ENCODE data around the gene ADAMTS2. TPM values are rescaled to one million over a fixed set of nuclear protein-coding genes. Genes with fewer than 3 reads are reported as not detected.

The ADAMTS2 gene
- total RNA-seq, 1 donor from 2014 or later, result 7.7 TPM

GRCh38 chr5:179235416-179236400, 109.6 kb downstream of the ADAMTS2 start:
- H3K9me3 Mint-ChIP-seq, result peaks cover 7% of the 10 kb centered on the region
- H3K36me3 Mint-ChIP-seq, result no peaks in the 10 kb centered on the region
- no peak overlapping the region for H3K27ac Mint-ChIP-seq
- DNase-seq (ENCODE audit: extremely low spot score, unreplicated experiment), result peak; percentile 53
- TF ChIP-seq CTCF (conservative IDR thresholded peaks at IDR 0.05), result no peak
- no peaks in the 10 kb centered on the region for H3K4me1 Mint-ChIP-seq (ENCODE audit: unreplicated experiment)
- no peak overlapping the region for H3K4me3 Mint-ChIP-seq
- no peaks in the 10 kb centered on the region for H3K27me3 Mint-ChIP-seq

GRCh38 chr5:179234563-179235135, 110.6 kb downstream of the ADAMTS2 start:
- H3K36me3 Mint-ChIP-seq, result no peaks in the 10 kb centered on the region
- no peak overlapping the region for H3K4me3 Mint-ChIP-seq
- H3K27ac Mint-ChIP-seq, result no peak overlapping the region
- H3K4me1 Mint-ChIP-seq (ENCODE audit: unreplicated experiment), result peaks cover 4% of the 10 kb centered on the region
- TF ChIP-seq CTCF (conservative IDR thresholded peaks at IDR 0.05), result no peak
- peak; percentile 51 for DNase-seq (ENCODE audit: extremely low spot score, unreplicated experiment)
- H3K9me3 Mint-ChIP-seq, result peaks cover 6% of the 10 kb centered on the region
- no peaks in the 10 kb centered on the region for H3K27me3 Mint-ChIP-seq

GRCh38 chr5:179233909-179234562, 111.2 kb downstream of the ADAMTS2 start:
- Mint-ChIP-seq H3K36me3 (no peaks in the 10 kb centered on the region), H3K27me3 (no peaks in the 10 kb centered on the region), H3K27ac (no peak overlapping the region), H3K9me3 (no peaks in the 10 kb centered on the region), H3K4me1 (ENCODE audit: unreplicated experiment) (peaks cover 4% of the 10 kb centered on the region), H3K4me3 (no peak overlapping the region)
- DNase-seq (ENCODE audit: extremely low spot score, unreplicated experiment), result peak; percentile 57
- no peak for TF ChIP-seq CTCF (conservative IDR thresholded peaks at IDR 0.05)

- DNase-seq (ENCODE audit: extremely low spot score, unreplicated experiment), result peak; percentile 18
- H3K27me3 Mint-ChIP-seq, result no peaks in the 10 kb centered on the region
- no peaks in the 10 kb centered on the region for H3K36me3 Mint-ChIP-seq
- no peak for TF ChIP-seq CTCF (conservative IDR thresholded peaks at IDR 0.05)
- H3K4me1 Mint-ChIP-seq (ENCODE audit: unreplicated experiment), result peaks cover 4% of the 10 kb centered on the region
- H3K4me3 Mint-ChIP-seq, result no peak overlapping the region
- no peak overlapping the region for H3K27ac Mint-ChIP-seq
- no peaks in the 10 kb centered on the region for H3K9me3 Mint-ChIP-seq
These were observed 113.0 kb downstream of the ADAMTS2 start for GRCh38 chr5:179232091-179232735.

GRCh38 chr5:179231309-179231708, 114.0 kb downstream of the ADAMTS2 start:
- TF ChIP-seq CTCF (conservative IDR thresholded peaks at IDR 0.05), result no peak
- peaks cover 4% of the 10 kb centered on the region for H3K4me1 Mint-ChIP-seq (ENCODE audit: unreplicated experiment)
- no peaks in the 10 kb centered on the region for H3K36me3 Mint-ChIP-seq
- H3K27ac Mint-ChIP-seq, result no peak overlapping the region
- H3K27me3 Mint-ChIP-seq, result no peaks in the 10 kb centered on the region
- peak; percentile 45 for DNase-seq (ENCODE audit: extremely low spot score, unreplicated experiment)
- no peak overlapping the region for H3K4me3 Mint-ChIP-seq
- H3K9me3 Mint-ChIP-seq, result no peaks in the 10 kb centered on the region
